NCI-H2171 (cell line): ENCODE measurements around the gene CFAP53.

Experiments used
- DNase-seq: peaks from one replicate; lab custom pipeline; 2025; lab: John Stamatoyannopoulos, UW

CFAP53 gene

DNA sequence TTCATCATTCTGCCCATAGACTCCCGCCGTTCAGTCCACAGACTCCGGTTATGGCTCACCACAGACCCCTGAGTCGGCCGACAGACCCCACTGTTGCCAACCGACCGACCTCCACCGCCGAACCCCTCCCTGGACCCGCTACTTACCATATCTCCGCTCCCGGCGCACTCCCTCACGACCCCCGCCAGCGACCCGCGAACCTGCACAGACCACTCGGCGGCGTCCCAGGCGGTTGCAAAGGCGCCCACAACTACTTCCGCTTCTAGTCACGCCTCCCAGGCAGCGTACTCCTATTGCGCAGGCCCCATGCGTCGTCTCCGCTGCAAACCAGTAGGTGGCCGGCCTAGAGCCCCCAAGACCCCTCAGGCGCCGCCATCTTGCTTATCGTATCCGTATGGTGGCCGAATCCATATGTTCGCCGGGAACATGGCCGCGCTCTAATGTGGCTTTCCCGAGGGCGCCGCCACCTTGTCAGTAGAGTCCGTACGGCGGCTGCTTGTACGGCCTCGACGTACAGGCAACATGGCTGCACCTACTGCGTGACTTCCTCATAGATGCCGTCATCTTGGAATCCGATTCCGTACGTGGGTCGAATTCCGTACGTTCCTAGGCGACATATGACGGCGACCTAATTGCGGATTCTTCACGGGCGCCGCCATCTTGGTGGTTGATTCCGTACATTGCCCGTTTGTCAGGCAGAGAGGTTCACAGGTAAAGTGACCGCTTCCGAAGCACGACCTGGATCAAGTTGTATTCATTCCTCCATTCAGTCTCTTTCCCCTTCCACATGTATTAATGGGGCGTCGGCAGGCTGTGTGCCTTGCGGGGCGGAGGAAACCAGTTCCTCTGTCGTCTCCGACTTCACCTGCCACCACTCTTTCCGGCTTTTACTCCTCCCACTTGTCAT, 21.4 kb upstream of the CFAP53 start, which contains the start of gene CXXC1:
CXXC1 (minus strand) TSS at position 252 of the 907 bp plus-strand sequence; CDS start at position 149, 103 bp downstream.
- DNase-seq = peak; percentile 99

DNA sequence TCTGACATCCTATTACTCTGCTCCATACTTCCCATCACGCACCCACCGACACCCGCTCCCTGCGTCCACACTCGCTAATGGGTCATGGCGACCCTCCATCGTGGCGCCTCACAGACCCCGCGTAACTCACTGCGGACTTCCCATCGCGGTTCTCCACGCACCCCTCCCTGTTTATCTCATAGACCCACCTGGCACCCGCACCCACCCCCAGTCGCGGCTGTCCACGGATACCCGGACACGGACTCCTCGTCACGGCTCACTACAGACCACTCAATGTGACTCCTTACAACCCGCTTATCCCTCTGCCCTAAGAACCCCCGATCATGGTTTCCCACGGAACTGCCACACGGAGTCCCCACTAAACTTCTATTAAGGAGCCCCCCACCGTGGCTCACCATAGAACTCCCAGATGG, 20.7 kb upstream of the CFAP53 start:
- DNase-seq = no peak

DNA sequence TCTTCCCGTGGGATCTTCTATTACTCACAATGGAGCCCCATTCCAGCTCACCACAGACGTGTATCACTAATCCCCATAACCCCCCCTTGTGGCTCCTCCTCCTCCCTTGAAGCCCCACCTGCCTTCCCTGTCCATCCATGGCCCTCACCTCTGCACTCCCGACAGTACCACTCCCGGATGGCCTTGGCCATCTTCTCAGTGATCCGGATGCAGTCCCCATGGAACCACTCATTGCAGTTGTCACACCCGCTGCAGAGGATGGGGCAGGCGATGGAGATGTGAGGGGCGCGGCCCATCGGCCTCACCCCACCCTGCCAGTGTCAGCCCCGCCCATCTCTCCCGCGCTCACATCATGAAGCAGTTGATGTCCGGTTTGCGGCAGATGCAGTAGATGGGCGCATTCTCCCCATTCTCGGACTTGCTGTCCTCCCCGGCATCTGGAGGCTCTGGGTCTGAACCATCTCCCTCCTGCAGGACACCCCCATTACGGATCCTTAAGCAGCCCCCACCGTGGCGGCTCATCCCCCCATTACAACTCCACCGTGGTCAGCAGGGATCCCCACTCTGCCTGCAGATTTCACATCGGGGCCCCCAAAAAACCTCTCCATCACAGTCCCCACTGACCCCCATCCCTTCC, 20.2 kb upstream of the CFAP53 start:
- DNase-seq = no peak

DNA sequence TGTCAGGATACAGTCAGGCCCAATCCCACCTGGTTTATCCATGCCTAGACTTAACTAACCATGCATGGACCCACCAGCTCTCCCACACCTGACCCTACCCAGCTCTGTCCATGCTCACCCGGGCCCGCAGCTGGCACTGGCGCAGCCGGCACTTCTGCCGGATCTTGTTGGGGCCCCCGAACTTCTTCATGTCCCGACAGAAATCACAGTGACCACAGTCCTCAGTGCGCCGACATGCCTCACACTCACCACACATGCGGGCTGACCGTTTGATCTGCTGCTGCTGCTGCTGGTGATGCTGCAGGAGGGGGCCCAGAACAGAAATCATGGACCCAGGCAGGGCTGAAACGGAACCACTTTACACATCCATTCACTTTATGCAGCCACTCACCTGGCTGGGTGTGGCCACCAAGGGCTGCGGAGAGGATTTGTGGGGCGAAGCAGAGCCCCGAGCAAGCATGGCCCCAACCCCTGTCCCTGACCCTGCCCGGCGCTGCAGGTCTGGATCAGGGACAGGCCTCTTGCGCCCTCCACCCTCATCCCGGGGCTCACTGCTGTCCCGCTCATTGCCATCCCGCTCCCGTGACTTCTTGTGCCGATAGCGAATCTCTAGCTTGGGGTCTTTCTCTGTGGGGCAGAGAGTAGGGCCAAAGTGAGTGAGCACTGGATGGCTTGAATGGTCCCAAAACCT, 19.5 kb upstream of the CFAP53 start:
- no peak for DNase-seq

DNA sequence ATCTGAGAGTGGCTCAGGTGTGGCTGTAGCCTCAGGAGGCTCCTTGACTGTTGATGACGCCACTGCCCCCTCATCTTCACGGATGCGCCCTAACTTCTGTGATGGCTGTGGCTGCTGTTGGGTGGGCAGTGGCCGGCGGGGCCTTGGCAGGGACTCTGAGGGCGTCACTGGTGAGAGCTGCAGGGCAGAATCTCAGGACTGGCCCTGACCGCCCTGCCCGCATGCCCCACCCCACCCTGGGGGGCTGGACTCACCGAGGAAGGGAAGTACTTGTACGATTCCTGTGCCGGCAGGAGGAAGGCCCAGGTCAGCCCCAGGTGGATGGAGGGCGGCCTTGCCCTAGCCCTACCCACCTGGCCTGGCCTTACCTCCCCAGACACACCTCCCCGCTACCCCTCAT, 18.8 kb upstream of the CFAP53 start:
- no peak for DNase-seq

DNA sequence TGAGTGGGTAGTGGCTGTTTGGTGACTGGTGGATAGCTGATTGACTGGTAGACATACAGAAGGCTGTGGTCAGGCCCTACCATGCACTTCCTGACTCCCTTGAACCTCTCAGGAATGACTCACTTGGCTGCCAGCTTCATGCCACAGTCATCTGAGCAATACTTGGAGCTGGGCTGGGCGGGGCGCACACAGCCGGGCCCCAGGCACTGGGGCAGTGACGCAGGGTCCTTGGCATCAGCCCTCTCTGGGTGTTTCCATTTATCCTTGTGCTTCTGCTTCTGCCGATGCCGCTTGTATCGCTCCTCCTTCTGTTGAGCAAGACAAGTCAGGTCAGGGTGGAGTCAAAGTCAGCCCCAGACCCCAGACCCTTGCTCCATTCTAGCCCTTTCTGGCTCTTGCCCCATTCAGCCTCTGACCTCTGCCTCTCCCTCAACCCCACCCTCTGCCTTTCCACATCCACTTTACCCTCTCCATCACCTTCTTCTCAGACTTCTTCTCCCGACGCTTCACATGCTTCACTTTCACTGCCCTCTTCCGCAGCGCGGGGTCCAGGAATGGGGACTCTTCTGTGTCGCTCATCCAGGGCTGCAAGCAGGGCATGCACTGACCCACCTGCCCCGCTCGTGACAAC, 18.1 kb upstream of the CFAP53 start:
- DNase-seq = no peak

DNA sequence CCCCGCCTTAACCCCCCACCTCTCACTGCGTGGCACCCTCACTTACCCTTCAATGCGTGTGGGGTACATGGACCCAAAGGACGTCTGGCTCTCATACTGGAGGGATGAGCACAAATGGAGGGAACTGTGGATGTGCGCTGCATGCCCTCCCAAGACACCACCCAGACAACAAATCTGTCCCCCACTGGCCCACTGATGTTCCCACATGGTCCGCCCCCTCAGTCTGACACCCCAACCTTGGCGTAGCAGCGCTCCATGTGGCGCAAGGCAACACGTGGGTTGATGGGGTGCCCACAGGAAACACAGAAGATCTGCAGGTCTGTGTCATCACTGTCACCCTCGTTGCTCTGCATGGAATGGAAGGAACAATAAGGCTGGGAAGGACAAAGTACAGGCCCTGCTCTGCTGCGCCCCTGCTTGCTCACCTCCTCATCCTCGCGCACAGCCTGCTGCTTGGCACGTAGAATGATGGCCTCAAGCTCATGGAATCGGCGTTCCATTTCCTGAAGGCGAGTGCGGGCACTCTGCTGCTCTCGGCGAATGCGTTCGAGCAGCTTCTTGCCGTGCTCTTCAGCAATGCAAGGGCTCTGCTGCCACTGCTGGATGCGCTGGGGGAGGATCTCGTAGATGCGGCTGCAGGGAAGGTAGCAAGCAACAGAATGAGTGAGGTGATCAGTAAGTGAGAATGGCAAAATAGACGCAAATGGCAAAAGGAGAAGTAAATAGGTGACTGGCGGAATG, 17.3 kb upstream of the CFAP53 start:
- DNase-seq = no peak

DNA sequence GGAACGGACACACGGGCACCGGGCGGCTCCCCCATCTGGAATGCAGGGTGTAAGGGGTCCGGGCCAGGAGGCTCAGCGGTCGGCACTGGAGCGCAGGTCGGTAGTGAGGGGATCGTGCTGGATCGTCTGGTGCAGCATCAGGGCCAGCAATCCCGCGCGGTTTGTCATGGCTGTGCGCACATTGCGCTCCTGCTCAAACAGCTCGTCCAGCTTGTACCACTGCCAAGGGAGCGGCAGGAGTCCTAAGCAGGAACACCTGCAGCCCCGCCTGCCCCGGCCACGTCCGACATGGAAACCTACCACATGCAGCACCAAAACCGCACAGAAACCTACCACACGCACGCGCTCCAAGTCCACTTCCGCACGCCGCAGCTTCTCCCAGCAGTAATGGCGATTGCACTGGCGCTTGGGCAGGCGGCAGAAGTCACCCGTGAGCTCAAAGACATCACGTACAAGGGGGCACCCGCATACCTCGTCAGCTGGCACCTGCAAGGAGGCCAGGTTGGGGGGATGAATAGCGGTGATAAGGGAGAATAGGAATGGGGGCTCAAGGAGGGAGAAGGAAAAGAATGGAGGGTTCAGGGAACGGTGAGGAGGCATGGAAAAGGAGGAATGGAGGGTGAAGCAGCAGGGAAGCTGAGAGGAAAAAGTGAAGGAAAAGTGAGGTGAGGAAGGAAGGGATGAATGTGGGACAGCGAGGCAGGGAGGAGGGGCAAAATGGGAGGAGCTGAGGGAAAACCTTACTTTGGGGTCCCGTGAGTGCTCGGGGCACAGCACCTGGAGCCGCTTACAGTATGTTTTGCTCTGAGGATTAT, 16.4 kb upstream of the CFAP53 start:
- no peak for DNase-seq

DNA sequence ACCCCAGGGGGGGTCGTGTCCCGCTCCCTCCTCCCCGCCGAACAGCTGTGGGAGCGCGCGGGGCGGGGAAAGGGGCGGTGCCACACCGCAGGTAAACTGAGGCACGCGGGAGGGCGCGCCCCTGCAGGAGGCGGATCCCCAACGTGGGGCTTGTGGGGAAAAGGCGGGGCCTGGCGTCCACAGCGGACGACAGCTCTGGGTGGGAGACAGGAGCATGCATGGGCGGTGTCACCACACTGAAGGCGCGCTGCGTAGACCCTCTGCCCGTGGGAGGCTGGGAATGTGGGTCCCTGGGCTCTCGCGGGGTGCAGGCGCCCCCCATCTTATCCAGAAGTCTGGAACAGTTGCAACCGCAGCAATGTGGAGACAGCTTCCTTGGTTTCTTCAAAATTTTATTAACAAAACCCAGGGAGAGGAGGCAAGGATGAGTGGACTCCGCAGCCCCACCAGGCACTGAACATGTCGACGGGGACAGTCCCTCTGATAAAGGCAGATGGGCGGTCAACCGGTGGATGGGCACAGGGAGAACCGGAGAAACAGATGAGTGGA, 15.8 kb upstream of the CFAP53 start:
- DNase-seq = no peak

DNA sequence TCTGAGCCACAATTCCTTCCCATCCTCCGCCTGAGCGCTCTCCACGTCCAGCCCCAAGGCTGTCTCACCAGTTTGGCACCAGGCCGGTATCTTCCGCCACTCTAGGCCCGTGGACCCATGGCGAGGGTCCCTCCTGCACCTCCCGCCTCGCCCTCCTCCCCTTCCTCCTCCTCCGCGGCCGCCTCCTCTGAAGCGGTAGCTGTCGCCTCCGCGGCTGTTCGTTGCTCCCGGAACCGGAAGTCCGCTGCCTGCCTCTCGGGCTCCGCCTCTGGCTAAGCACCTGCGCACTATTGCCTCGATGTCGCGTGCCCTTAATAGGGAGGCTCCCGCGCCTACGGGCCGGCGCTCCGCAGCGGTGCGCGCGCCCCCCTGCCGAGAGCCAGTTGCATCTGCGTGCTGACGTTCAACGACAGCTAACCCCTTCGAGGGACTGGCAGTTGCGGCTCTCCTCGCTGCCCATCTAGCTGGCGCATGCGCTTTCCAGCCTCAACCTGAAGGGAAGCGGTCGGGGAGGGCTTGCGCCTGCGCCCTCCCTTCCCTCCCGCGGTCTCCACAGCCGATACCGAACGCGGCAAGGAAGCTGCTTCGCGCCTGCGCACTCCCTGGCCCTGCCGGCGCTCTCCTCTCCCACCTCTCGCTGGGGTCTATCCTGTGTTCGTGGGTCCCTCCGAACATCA, 15.1 kb upstream of the CFAP53 start, which contains the start of gene MBD1:
MBD1 (minus strand) TSS at position 229 of the 677 bp plus-strand sequence. CDS start 1,531 bp downstream, outside the sequence.
- peak; percentile 99 for DNase-seq

DNA sequence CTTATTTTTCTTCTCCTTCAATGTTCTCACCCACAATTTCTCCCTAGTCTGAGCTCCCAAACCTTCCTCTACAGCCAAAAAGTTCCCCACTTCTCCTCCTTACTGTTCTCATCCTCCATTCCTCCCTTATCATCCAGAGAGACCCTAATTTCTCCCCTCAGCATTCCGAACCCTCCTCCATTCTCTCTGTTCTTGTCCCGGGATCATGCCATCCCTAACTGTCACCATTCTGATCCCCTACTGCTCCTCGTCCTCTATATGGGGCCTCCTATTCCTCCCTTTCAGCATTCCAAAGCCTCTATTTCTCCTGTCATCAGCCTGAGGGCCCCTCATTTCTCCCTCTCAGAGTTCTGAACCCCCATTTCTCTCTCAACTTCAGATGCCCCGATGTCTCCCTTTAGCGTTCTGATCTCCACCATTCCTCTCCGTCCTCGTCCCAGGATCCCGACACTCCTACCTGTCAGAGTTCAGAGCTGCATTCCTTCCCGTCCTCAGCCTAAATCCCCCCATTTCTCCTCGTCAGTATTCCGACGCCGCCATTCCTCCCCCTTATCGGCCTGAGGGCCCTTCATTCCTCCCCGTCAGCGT, 14.5 kb upstream of the CFAP53 start:
- no peak for DNase-seq

DNA sequence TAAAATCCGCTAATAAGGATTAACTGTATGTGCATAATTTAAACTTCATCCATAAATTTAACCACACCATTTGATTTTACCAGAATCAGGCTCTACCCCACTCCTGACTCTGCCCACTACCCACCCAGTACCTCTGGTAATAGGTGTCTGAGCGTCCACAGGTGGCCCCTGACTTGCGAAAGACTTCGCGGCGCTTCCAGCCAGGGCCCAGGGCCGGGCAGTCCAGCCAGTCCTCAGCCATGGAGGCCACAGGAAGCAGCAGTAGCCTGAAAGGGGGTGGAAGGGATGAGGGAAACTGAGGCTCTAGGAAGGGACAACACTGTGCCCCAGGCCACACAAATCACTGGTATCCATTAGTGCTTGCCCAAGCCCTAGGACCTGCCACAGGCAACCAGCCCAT, 13.5 kb upstream of the CFAP53 start:
- no peak for DNase-seq

DNA sequence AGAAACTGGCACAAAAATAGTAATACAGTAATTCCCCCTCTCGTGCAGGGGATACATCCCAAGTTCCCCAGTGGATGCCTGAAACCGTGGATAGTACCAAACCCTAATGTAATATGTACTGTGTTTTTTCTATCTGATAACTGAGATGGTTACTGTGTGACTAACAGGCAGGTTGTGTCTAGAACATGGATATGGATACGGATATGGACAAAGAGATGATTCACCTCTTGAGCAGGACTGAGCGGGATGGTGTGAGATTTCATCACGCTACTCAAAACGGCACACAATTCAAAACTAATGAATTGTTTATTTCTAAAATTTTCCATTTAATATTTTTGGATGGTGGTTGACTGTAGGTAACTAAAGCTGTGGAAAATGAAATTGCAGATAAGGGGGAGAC, 11.6 kb upstream of the CFAP53 start:
- no peak for DNase-seq

DNA sequence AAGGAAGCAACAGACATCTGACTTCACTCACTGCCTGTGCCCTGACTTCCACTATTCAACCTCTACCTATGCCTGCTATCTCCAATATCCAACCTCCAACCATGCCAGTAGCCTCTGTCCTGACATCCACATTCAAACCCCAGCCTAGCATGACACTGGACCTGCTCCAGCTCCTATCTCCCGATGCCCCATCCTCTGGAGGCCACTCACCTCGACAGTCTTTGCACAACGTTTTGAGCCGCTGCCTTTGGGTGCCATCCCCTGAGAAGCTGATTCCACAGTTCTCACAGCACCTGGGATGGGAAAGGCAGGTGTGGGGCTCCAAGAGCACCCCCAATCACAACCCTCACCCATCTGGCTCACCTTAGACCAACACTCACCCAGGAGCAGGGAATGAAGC, 10.2 kb upstream of the CFAP53 start:
- DNase-seq = no peak

DNA sequence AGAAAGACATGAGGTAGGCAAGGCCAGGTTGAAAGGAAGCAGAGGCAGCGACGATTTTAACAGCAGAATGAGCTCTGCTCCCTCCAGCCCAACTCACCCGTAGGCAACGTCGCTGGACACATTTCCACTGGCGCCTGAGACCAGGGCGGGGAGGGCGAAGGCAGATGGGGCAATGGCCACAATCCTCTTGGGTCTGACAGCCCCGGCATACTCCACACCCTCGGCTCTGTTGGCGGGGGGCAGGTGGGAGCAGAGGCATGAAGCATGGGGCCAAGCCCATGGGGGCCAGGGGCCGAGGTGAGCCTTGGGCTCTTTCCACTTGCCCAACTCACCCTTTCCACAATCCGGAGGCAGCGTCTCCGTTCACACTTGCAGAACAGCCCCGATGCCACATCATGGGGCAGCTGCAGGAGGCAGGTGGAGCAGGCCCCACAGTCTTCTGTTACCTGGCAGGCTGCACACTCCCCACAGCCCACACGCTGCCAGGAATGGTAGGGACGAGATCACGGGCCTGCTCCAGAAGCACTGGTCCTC, 9.3 kb upstream of the CFAP53 start:
- DNase-seq = no peak

DNA sequence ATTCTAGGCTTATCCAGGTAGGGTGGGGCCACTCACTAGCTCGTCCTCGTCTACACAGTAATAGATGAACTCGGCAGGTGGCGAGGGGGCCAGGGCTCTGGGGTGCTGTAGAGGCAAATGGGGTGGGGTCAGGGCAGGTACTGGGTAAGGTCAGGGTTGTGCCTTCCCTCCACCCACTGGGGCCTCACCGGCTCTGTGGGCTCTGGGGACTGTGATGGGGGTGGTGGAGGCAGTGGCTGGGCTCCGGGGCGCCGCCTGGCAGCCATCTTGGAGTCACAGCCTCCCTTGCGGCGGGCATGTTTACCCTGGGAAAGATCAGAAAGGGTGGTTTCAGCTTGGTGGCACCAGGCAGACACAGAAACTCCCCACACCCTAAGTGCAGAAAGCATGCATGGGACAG, 8.6 kb upstream of the CFAP53 start:
- DNase-seq = no peak

DNA sequence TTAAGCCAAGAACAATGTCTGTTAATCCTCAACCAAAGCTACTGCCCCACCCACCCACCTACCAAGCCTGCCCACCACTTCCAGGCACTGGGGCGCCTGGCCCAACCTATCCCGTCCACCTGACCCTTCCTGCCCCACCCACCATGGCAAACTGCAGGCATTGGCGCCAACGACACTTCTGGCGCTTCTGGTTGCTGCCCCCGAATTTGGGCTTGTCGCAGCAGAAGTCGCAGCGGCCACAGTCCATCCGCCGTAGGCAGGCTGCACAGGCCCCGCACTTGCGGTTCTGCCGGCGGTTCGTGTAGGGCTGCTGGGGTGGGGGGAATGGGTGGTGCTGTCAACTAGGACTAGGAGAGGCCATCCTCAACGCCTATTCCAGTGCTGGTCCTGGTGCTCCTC, 7.7 kb upstream of the CFAP53 start:
- DNase-seq = no peak

DNA sequence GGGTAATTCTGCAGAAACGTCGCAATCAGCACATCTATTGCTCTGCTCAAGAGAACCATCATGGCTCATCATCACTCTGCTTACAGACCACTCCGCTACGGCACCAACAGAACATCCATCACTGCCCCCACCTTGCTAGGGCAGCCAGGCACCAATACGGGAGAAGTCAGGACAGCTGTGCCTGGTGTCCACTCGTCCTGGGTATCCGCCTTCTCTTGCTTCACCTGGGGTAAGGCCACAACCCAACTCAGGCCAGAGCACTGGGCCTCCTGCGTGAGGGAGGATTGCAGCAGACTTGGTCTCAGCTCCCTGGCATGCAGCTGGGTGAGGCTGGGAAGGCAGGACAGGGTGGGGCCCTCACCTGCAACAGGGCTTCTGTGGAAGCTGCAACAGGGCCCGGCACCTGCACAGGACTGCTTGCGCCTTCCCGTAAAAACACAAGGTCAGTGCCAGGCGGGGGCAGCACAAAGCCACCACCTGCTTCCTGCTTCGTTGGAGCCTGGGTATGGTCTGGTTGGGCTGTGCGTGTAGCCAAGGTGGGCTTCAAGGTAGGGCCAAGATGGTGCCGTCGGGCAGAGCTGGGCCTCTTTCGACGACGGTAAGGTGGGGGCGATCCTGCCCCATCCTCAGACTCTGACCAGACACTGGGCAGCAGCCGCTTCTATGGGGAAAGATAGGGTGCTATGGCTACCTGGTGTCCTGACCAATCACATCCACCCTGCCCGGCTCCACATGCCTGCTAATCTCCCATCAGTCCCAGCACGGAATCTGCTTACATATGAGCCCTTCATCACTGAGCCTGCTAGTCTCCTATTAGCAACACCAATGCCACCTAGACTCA, 7.1 kb upstream of the CFAP53 start:
- no peak for DNase-seq
